Measurements from ENCODE around the gene SPRYD4.
A peak's percentile ranks its signal among the peaks of the same experiment; 100 is the strongest.
"Not testable (repeated sequence)": the region's sequence is repeated elsewhere in the genome, so short reads cannot be mapped to it uniquely, and the experiment has no call there.

SPRYD4 gene
- long read RNA-seq, donor 1, full-length matches to known transcripts, result 12 of 20 reads
- long read RNA-seq, donor 1, partial matches to known transcripts, result 8 of 20 reads
- long read RNA-seq, donor 1, other reads (novel, unspliced or antisense), result 0 of 20 reads
- long read RNA-seq, donor 2, full-length matches to known transcripts, result 4 of 4 reads
- long read RNA-seq, donor 2, partial matches to known transcripts, result 0 of 4 reads
- long read RNA-seq, donor 2, other reads (novel, unspliced or antisense), result 0 of 4 reads
- long read RNA-seq, donor 3, full-length matches to known transcripts, result 8 of 8 reads
- long read RNA-seq, donor 3, partial matches to known transcripts, result 0 of 8 reads
- long read RNA-seq, donor 3, other reads (novel, unspliced or antisense), result 0 of 8 reads
- long read RNA-seq, donor 4, full-length matches to known transcripts, result 7 of 14 reads
- long read RNA-seq, donor 4, partial matches to known transcripts, result 7 of 14 reads
- long read RNA-seq, donor 4, other reads (novel, unspliced or antisense), result 0 of 14 reads
- long read RNA-seq, donor 5, full-length matches to known transcripts, result 11 of 11 reads
- long read RNA-seq, donor 5, partial matches to known transcripts, result 0 of 11 reads
- long read RNA-seq, donor 5, other reads (novel, unspliced or antisense), result 0 of 11 reads
- long read RNA-seq, donor 6, full-length matches to known transcripts, result 4 of 4 reads
- long read RNA-seq, donor 6, partial matches to known transcripts, result 0 of 4 reads
- long read RNA-seq, donor 6, other reads (novel, unspliced or antisense), result 0 of 4 reads
- long read RNA-seq, donor 7, full-length matches to known transcripts, result 20 of 20 reads
- long read RNA-seq, donor 7, partial matches to known transcripts, result 0 of 20 reads
- long read RNA-seq, donor 7, other reads (novel, unspliced or antisense), result 0 of 20 reads
- long read RNA-seq, donor 8, full-length matches to known transcripts, result 9 of 9 reads
- long read RNA-seq, donor 8, partial matches to known transcripts, result 0 of 9 reads
- long read RNA-seq, donor 8, other reads (novel, unspliced or antisense), result 0 of 9 reads

GRCh38 chr12:56468216-56469006 is at the start of gene SPRYD4:
SPRYD4 (plus strand) TSS chr12:56468578; CDS start chr12:56468592, 14 bp downstream.
- peak; percentile 89 for DNase-seq

DNA sequence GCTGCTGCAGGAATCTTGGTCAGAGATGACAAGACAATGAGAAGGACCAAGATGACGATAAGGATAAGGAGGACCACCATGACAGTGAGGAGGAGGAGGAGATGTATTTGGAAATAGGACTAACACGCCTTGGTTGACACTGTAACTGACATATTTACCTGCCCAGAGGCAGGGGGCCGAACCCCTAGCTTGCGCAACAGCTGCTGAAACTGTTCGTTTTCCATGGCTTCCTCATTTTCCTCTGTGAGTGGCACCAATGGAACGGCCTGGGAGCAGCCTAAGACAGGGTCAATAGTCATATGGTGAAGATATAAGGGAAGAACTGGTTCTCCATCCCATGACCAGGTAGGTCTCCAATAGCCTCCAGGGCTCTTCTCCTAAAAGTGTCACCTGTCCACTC is 48.0 kb upstream of the SPRYD4 start:
- DNase-seq, result no peak

DNA sequence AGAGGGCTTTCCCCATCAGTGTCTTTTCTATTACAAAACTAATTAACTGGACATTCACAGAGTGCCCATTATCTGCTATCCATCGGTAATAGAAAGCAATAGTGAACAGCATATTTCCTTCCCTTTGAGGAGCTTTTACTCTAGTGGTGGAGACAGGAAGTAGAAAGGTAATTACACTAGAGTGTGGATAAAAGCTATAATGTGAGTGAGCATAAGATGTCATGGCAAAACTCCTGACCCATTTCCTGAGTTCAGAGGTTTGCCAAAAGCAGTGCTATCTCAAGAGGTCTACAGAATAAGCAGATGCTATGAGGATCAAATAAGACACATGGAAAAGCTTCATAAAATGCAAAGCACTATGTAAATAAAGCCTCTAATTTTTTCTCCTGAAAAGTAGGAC is 43.2 kb upstream of the SPRYD4 start:
- no peak for DNase-seq

- no peak for DNase-seq
Measured at GRCh38 chr12:56425940-56426438, 42.4 kb upstream of the SPRYD4 start.

- no peak for DNase-seq
Measured at GRCh38 chr12:56431288-56431687, 37.1 kb upstream of the SPRYD4 start.

- no peak for DNase-seq
Measured at GRCh38 chr12:56431850-56432249, 36.5 kb upstream of the SPRYD4 start.

GRCh38 chr12:56434828-56435227 is 33.5 kb upstream of the SPRYD4 start:
- no peak for DNase-seq

DNA sequence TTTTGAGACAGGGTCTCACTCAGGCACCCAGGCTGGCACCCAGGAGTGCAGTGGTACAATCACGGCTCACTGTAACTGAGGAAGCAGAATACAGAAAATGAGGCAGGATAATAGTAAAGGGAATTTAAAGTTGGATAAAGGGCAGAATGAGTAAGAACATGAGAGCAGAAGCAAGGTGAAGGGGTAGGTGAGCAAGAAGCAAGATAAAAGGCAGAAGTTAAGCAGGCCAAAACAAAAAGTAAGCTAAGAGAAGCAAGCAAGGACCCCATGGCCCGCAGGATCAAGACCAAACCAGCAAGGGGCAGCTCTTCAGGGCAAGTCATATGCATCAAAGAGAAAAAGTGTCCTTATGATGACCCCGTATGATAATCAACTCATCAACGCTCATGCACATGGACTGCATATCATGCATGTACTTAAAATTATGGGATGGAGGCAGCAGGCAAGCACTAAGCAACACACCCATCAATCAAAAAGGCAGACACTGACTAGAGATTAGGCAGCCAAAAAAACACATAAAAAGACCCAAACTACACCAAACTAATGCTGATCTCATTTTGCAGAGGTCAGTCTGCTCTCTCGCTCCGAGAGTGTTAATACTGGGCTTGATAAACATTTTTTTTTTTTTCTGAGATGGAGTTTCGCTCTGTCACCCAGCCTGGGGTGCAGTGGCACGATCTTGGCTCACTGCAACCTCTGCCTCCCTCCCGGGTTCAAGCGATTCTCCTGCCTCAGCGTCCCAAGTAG is 30.8 kb upstream of the SPRYD4 start:
- DNase-seq, result no peak

DNA sequence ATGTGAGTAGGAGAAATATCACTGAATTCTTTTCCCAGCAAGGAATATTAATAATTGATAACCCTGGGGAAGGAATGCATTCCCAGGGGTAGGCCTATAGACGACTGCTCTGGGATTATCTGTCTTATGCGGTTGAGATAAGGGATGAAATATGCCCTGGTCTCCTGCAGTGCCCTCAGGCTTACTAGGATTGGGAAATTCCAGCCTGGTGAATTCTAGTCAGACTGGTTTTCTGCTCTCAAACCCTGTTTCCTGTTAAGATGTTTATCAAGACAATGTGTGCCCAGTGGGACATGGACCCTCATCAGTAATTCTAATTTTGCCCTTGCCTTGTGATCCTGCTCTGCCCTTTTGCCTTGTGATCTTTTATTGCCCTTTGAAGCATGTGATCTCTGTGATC is 25.2 kb upstream of the SPRYD4 start:
- not testable (repeated sequence) for DNase-seq

DNA sequence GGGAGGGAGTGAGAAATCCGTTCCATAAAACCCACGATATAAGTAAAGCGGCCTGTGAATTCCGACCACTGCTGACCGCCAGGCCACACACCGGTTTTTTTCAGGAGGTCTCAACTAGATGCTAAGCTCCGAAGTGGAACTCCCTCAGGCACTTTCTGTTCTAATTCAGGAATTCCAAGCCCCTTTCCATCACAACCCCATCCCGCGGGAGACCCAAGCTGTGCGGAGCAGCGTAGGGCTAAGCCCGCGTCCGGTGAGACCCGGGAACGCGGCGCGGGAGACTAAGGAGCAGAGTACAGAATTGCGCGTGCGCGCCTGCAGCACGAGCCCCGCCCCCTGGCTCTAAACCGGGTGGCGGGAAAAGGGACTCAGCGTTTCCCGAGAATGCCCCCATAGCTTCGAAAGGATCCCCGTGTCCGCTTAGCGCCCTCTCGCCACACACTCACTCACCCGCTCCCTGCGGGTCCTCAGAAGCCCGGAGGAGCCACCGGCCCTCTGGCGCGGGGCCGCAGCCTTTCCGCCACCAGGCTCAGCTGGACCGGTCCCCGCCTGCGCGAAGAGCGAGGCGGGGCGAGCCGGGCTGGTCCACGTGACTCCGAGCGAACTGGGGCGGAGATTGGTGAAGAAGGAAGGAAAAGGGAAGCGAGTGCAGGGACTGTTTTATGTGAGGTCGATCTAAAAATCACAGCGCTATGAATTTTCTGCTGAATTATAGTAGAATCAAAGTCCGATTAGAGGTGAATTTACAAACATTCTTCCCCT is 19.3 kb upstream of the SPRYD4 start, which contains the start of gene TIMELESS:
Gene TIMELESS, minus strand, starts transcription at position 567 of the 762 bp plus-strand sequence. CDS start 15,256 bp downstream, outside the sequence.
- peak; percentile 100 for DNase-seq

- DNase-seq, result no peak
Measured at GRCh38 chr12:56449622-56449984, 18.8 kb upstream of the SPRYD4 start.

GRCh38 chr12:56450241-56450640 is 18.1 kb upstream of the SPRYD4 start:
- no peak for DNase-seq

GRCh38 chr12:56451147-56451546 is 17.2 kb upstream of the SPRYD4 start:
- DNase-seq, result no peak

GRCh38 chr12:56454557-56454956 is 13.8 kb upstream of the SPRYD4 start, which contains the start of gene MIP:
MIP (minus strand) TSS chr12:56454657; CDS start chr12:56454613, 44 bp downstream.
- DNase-seq, result no peak

GRCh38 chr12:56457817-56458216 is 10.6 kb upstream of the SPRYD4 start:
- no peak for DNase-seq

DNA sequence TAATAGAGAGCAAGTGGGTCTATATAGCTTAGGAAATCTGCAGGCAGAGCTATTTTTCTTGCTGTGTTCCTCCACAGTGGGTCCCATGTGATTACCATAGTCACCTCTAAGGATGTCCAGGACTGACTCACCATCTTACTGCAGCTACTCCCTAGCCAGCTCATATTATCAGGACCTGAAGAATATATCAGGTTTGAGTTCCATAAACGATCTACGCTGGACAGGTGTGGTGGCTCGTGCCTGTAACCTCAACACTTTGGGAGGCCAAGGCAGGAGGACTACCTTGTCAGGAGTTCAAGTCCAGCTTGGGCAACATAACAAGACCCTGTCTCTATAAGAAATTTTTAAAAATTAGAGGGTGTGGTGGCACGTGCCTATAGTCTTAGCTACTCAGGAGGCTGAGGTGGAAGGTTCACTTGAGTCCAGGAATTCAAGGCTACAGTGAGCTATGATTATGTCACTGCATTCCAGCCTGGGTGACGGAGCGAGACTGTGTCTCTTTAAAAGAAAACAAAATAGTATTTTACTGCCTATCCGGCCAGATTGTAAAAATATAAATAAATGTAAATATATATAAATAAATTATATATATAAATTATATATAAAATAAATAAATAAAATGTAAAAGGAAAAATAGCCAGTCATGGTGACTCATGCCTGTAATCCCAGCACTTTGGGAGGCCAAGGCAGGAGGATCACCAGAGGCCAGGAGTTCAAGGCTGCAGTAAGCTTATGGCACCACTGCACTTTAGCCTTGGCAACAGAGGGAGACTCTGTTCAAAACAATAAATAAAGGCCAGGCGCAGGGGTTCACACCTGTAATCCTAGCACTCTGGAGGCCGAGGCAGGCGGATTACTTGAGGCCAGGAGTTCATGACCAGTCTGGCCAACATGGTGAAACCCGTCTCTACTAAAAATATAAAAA is 6.9 kb upstream of the SPRYD4 start:
- no peak for DNase-seq

DNA sequence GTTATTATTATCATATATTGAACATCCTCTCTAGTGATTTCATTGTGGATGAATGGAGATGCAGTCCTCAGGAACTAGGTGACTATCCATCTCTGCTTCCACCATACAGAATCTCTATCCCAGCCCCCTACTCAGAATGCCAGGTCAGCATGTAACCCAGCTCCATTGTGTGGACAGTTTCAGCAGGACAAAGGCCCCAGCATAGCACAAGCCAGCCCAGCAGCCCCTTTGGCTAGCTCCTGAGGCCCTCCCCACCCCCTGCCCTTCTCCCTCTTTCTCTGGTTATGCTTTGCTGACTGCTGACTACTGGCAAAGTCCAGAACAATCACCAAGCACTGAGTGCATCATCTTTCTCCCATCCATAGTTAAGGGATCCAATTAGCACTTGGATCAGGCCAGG is 5.8 kb upstream of the SPRYD4 start:
- DNase-seq, result no peak

- no peak for DNase-seq
Measured at GRCh38 chr12:56469007-56469930, 891 bp downstream of the SPRYD4 start.

Measured in right kidney (tissue), 9 donors.